HepG2 (cell line): ENCODE data around the gene FBXO2. TPM values are rescaled to one million over a fixed set of nuclear protein-coding genes. Genes with fewer than 3 reads are reported as not detected.
A peak's percentile ranks its signal among the peaks of the same experiment; 100 is the strongest.

Source experiments
- AKAP8 ChIP-seq: sonication (generic); formaldehyde crosslinking; IDR thresholded peaks from 2 replicates; pipeline ENCODE4 v1.5.1; 2020; ENCODE audit warnings: mild to moderate bottlenecking, missing genetic modification reagents
- ARHGAP35 ChIP-seq: sonication (generic); formaldehyde crosslinking; IDR thresholded peaks from 2 replicates; pipeline ENCODE4 v1.9.0; 2022; ENCODE audit warnings: mild to moderate bottlenecking, inconsistent platforms, moderate library complexity, missing genetic modification reagents, borderline replicate concordance
- DDIT3 ChIP-seq: sonication (generic); formaldehyde crosslinking; IDR thresholded peaks from 2 replicates; pipeline ENCODE4 v1.4.0; 2020; ENCODE audit warnings: mild to moderate bottlenecking, missing genetic modification reagents
- DRAP1 ChIP-seq: IDR thresholded peaks from 2 replicates; pipeline ENCODE4 v1.6.1; 2016; ENCODE audit warnings: missing genetic modification reagents, missing compliant biosample characterization
- HMG20A ChIP-seq: IDR thresholded peaks from 2 replicates; pipeline ENCODE4 v1.6.1; 2016; ENCODE audit warnings: borderline replicate concordance
- KAT2B ChIP-seq: fragments of 150-350 bp; IDR thresholded peaks from 2 replicates; pipeline ENCODE4 v1.6.1; 2014; ENCODE audit warnings: low read depth, low read length, borderline replicate concordance
- MAF1 ChIP-seq: sonication (generic); formaldehyde crosslinking; IDR thresholded peaks from 2 replicates; pipeline ENCODE4 v1.5.0; 2020; ENCODE audit warnings: missing genetic modification reagents, borderline replicate concordance
- MTF2 ChIP-seq: sonication (generic); formaldehyde crosslinking; IDR thresholded peaks from 2 replicates; pipeline ENCODE4 v1.5.0; 2020; ENCODE audit warnings: missing genetic modification reagents, borderline replicate concordance
- NFE2L1 ChIP-seq: sonication (generic); formaldehyde crosslinking; IDR thresholded peaks from 2 replicates; pipeline ENCODE4 v1.4.0; 2020; ENCODE audit warnings: missing genetic modification reagents, mild to moderate bottlenecking, borderline replicate concordance
- PAF1 ChIP-seq: IDR thresholded peaks from 2 replicates; pipeline ENCODE4 v1.6.1; 2016; ENCODE audit warnings: missing genetic modification reagents, missing compliant biosample characterization
- PPARG ChIP-seq: conservative IDR thresholded peaks from 2 replicates; pipeline ENCODE4 v1.6.1; 2016; ENCODE audit warnings: missing biosample characterization, missing genetic modification reagents
- RFX1 ChIP-seq: fragments of 450-650 bp; IDR thresholded peaks from 2 replicates; pipeline ENCODE4 v1.6.1; 2017
- SNAPC4 ChIP-seq: sonication (generic); formaldehyde crosslinking; IDR thresholded peaks from 2 replicates; pipeline ENCODE4 v1.4.0; 2020; ENCODE audit warnings: mild to moderate bottlenecking, missing genetic modification reagents
- STAT5B ChIP-seq: sonication (generic); formaldehyde crosslinking; IDR thresholded peaks from 2 replicates; pipeline ENCODE4 v1.4.0; 2020; ENCODE audit warnings: missing genetic modification reagents
- ZBTB2 ChIP-seq: sonication (generic); formaldehyde crosslinking; IDR thresholded peaks from 2 replicates; pipeline ENCODE4 v1.8.0; 2022; ENCODE audit warnings: low read depth, missing genetic modification reagents
- ZBTB20 ChIP-seq: sonication (generic); formaldehyde crosslinking; IDR thresholded peaks from 2 replicates; pipeline ENCODE4 v1.8.1; 2023; ENCODE audit warnings: missing genetic modification reagents, low read depth, mild to moderate bottlenecking, borderline replicate concordance
- ZFP41 ChIP-seq: sonication (generic); formaldehyde crosslinking; IDR thresholded peaks from 2 replicates; pipeline ENCODE4 v1.4.0; 2020; ENCODE audit warnings: mild to moderate bottlenecking, missing genetic modification reagents, borderline replicate concordance
- ZNF569 ChIP-seq: sonication (generic); formaldehyde crosslinking; IDR thresholded peaks from 2 replicates; pipeline ENCODE4 v1.5.0; 2020; ENCODE audit warnings: mild to moderate bottlenecking, missing genetic modification reagents, moderate library complexity, borderline replicate concordance
- ZNF619 ChIP-seq: sonication (generic); formaldehyde crosslinking; IDR thresholded peaks from 2 replicates; pipeline ENCODE4 v1.4.0; 2020; ENCODE audit warnings: mild to moderate bottlenecking, missing genetic modification reagents
- ZNF672 ChIP-seq: sonication (generic); formaldehyde crosslinking; IDR thresholded peaks from 2 replicates; pipeline ENCODE4 v1.8.1; 2022; ENCODE audit warnings: missing genetic modification reagents
- ZNF879 ChIP-seq: sonication (generic); formaldehyde crosslinking; IDR thresholded peaks from 2 replicates; pipeline ENCODE4 v1.8.1; 2023; ENCODE audit warnings: missing genetic modification reagents
- ZSCAN31 ChIP-seq: sonication (generic); formaldehyde crosslinking; IDR thresholded peaks from 2 replicates; pipeline ENCODE4 v1.5.0; 2020; ENCODE audit warnings: low read depth, mild to moderate bottlenecking, missing genetic modification reagents
- polyA plus RNA-seq, 8 experiments: library from polyadenylated mRNA; depleted of rRNA in 3 of 8; stranded (reverse) in 7 of 8; unstranded in 1 of 8; fragments of >200 nt; fragmentation: Illumina TruSeq in 4 of 8; extraction: Trizol in 4 of 8; gene quantifications; 2 replicates each; pipeline versions ENCODE4 v1.2.1 to v1.2.3, GENCODE V29; 2011 to 2016; ENCODE audit warnings: low read depth in 4 of 8, missing spikeins in 1 of 8, mixed read lengths in 1 of 8; ENCODE audit not compliant: insufficient read depth in 1 of 8
- total RNA-seq, 5 experiments: library from RNA; depleted of rRNA; stranded (reverse); fragments of >200 nt; fragmentation: Illumina TruSeq; extraction: Trizol; gene quantifications; 2 replicates each; pipeline ENCODE4 v1.2.3, GENCODE V29; 2016; ENCODE audit warnings: low read depth in 1 of 5
- TF ChIP-seq, protein P1 (sequence below): IDR thresholded peaks from 2 replicates; pipeline ENCODE4 v1.6.1; 2012; ENCODE audit warnings: inconsistent platforms

The FBXO2 gene
- total and polyA plus RNA-seq, 2 of the 13 experiments (the other 11 are each of a cell fraction or from before 2014, with no cell fraction given): 79.3 to 112 TPM

GRCh38 chr1:11681071-11681771 lies 27.0 kb upstream of the FBXO2 start, which contains the start of gene MAD2L2 (continued):
- TF ChIP-seq ARHGAP35 (CRISPR knock-in tag): no peak
- TF ChIP-seq MTF2 (CRISPR knock-in tag): no peak
- no peak for TF ChIP-seq DDIT3 (CRISPR knock-in tag)
- no peak for TF ChIP-seq ZNF619
- no peak for TF ChIP-seq HMG20A (CRISPR knock-in tag)
- no peak for TF ChIP-seq KAT2B
- no peak for TF ChIP-seq ZNF672 (CRISPR knock-in tag)
- TF ChIP-seq ZSCAN31: no peak
- no peak for TF ChIP-seq PPARG (CRISPR knock-in tag)
- TF ChIP-seq MAF1: no peak
- peak; percentile 27; the same call in 1 of the 2 replicates for TF ChIP-seq DRAP1
- TF ChIP-seq ZNF879 (CRISPR knock-in tag): no peak
- no peak for TF ChIP-seq ZFP41 (CRISPR knock-in tag)
- no peak for TF ChIP-seq PAF1 (CRISPR knock-in tag)
- no peak for TF ChIP-seq NFE2L1 (CRISPR knock-in tag)
- no peak for TF ChIP-seq RFX1
- no peak for TF ChIP-seq AKAP8 (CRISPR knock-in tag)
- no peak; the same call in 1 of the 2 replicates for TF ChIP-seq SNAPC4
- peak; percentile 95 for TF ChIP-seq ZBTB2 (CRISPR knock-in tag)
- no peak for TF ChIP-seq ZNF569 (CRISPR knock-in tag)
- TF ChIP-seq, protein P1, sequence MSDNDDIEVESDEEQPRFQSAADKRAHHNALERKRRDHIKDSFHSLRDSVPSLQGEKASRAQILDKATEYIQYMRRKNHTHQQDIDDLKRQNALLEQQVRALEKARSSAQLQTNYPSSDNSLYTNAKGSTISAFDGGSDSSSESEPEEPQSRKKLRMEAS: peak; percentile 66; the same call in 1 of the 2 replicates
- TF ChIP-seq ZBTB20: no peak
- no peak for TF ChIP-seq STAT5B
